ENCODE data around the gene TMEM132C.

The TMEM132C gene

DNA sequence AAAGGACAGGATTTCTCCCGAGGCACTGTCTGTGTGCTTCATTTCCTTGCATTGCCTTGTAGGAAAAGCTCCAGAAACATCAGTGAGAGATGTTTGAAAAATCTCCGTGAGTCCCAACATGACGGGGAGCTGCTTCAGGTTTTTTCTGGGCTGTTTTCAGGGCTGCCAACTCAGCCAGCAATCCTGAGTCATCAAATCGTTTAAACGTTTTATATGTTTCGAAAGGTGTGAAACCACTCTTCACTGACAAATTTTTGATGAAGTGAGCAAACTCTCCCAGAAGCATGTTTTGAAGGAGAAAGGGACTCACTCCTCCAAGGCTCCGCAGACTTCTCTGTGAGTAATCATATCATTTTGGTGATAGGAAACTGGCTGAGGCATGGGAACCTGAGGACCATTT, 240.5 kb downstream of the TMEM132C start:
- DNase-seq = no peak

DNA sequence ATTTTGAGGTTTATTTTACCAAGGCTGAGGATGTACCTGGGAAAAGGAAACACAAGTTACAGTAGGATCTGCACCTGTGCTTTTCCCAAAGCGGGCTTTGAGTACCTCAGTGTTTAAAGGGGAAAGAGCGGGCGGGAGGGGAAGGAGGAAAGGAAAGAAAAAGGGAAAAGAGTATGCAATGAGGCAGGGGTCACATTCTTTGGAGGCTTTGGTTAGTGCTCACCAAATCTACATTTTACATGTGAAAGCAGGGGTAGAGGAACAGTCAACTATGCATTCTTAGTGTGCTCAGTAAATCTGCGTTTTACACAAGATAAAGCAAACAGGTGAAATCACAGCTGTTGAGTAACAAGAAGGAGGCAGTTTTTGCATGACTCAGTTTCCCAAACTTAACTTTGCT, 242.2 kb downstream of the TMEM132C start:
- DNase-seq = no peak

DNA sequence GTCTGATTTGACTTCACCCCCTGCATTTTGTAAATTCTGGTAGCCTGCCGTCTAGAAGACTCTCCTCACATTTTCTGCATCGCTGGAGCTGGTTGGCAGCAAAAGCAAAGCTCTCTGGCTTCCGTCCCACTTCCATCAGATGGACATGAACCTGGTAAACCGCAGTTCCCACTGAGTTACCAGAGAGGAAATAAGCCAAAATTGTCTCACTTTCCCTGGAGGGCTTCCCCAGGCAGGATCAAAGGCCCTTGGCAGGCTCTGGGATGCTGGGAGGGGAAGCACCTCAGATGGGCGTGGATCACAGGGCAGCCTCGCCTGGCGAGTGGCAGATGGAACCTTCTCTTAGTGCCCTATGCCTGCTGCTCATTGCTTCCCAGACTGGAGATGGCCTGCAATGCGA, 243.5 kb downstream of the TMEM132C start:
- DNase-seq = no peak

DNA sequence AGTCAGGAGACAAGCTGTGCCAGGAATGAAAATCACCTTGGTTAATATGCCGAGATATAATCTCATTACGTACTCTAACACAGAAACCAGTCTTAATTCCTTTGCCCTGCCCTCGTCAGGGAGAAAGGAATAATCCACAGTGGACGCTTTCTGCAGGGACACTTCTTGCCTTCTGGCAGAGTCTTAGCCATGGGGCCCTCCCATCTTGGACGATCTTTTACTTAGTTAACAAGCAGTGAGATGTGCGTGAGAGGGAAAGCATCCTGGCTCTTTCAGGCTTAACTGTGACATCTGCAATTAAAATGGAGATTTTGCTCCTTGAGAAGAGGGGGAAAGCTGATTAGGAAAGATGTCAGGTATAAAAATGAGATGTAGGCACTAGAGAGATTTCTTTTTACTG, 246.4 kb downstream of the TMEM132C start:
- no peak for DNase-seq

DNA sequence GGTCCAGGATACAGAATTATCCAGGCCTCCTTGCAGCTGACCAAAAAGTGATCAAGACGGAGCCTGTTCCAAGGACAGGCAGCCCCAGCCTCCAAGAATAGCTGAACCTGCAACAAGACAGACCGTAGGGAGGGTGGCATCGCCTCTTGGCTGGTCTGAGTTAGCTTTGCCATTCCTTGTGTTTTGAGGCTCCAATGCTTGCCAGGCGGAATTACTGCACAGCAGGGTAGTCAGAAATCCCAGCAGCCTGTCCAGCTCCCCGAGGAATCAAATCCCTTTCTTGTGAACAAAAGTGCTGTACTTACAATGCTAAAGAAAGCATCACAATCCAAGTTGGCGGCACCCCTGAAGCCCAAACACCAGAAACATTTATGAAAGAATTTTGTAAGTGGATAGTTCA, 246.9 kb downstream of the TMEM132C start:
- no peak for DNase-seq

DNA sequence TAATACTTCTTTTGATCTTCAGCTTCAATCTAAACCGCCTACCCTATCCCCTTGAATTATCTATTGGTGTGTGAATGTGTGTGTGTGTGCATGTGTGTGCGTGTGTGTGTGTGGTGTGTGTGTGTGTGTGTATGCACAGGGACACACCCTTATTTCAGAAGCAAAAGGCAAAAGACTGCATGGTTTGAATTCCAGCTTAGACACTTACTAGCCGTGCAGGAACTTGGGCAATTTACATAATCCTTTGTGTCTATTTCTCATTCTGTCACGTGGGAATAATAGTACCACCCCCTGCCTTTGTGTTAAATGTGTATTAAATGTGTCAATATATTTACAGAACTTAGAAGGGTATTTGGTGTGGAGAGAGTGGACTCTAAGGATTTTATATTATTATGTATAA, 251.7 kb downstream of the TMEM132C start:
- DNase-seq = no peak

DNA sequence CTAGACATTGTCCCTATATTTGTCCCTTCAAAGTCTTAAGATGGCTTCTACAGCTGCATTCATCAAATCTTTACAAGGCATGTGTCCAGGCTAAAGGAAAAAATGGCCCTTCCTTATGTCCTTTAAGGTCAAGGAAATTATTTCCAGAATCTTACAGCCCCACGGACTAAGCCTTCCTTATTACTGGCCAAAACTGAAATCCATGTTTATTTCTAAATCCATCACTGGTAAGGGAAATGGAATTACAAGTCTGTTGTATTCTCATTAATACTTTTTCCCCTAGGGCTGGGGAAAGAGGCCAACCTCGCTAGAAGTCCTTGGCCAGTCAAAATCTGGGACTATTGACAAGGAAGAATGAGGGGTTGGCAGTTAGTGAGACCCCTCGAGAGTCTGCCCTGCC, 252.5 kb downstream of the TMEM132C start:
- DNase-seq = no peak

DNA sequence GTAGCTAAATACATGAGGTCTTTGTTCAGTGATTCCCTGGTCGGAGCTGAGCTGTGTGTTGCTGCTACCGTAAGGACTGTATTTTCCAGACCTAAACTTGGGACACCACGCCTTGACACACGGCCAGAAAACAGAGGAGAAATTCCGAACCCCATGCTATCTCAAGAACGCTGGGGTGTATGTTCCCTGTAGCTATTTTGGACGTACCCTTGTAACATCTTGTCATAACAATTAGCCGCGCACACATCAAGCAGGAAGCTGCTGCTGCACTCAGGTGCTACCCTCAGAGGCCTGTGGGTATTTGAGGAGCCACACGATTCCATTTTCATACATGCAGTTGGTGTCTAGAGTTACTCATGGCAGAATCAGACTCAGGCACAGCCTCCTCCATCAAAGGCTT, 255.0 kb downstream of the TMEM132C start:
- no peak for DNase-seq

DNA sequence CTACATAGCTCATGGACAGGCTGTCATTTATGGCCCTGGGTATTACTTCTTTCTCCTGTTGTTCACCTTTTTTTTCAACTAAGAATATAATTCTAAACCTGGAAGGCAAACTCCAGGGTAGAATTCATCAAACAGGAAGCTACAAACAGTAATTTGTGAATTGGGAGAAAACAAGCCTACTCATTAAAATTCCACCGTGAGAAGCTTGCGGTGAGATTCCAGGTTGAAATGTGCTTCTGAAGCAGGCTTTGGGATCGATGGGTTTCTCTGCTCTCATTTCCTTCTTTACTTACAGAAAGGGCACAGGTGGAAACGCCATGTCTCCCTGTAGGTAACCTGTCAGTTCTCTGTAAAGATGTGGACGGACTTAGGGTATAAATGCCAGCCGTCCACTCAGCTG, 257.5 kb downstream of the TMEM132C start:
- DNase-seq = no peak

DNA sequence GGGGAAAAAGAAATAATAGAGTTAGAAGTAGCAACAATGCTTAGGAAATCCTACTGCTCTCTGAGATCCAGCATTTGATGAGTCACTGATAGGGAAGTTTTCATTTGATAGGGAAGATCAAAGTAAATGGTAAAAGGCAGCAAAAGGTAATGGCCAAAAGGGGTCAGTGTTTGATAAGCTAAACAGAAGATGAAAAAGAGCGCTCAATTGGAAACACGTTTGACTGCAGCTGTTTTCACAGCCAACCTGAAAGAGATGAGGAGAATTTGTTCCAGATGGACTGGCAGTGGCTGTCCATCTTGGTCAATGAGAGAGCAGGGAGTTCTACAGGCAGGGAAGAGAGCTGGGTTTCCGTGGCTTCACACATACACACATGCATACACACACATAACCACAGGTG, 264.2 kb downstream of the TMEM132C start:
- DNase-seq = peak; percentile 3

DNA sequence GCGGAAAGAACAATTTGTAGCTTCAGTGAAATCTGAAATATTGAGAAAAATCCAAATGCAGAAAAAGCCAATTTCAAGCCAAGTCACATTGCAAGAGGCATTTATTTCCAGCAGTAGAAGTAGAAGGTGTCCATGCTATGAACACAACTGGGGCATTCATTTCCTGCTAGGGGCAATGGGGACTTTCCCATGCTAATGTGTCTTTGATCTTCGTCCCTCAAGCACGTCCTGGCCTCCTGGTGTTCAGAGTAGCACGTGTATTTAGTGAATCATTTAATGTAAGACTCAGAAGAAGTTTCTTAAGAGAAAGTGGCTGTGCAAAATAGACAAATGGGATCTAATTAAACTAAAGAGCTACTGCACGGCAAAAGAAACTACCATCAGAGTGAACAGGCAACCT, 267.9 kb downstream of the TMEM132C start:
- no peak for DNase-seq

DNA sequence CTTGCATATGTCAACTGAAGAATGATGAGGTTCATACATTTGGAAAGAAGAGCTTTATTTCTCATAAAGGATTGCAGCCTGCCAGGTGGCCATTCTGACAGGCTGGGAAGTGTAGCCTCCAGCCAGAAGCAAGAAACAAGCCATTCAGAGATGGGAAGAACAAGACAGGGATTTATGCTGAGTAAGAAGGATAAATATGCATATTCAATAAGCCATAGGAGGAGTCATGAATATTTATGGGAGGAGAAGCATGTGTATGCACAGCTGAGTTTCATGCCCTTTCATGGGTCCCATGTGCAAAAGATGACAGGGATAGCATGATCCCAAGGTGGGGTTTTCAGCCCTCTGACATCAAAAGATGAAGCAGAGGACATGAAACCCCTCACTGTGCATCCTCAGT, 269.8 kb downstream of the TMEM132C start:
- no peak for DNase-seq

DNA sequence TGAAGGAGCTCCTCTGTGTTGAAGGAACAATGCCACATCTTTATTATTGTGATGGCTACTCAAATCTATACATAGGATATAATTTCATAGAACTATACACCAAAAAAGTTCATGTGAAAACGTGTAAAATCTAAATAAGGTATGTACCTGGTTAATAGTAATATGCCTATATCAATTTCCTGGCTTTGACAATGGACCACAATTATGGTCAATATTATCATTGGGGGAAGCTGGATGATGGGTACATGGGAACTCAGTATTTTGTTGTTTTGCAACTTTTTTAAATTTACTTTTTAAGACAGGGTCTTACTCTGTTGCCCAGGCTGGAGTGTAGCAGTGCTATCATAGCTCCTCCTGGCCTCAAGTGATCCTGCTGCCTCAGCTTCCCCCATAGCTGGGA, 270.7 kb downstream of the TMEM132C start:
- DNase-seq = no peak

DNA sequence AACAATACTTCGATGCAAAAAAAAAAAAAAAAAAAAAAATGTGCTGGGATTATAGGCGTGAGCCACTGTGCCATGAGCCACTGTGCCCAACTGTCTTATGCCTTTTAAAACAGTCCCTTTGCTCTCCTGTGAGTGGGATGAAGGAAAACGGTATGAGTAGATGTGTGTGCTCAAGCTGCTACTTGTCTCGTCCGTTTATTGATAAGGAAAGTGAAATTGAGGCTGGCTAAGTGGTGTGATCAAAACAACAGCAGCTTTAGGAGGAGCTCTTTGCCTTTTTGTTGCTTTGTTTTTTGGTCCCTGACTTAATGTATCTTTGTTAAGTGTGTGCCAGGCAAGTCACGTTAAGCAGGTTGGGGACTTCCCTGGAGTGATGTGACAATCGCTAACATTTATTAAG, 275.9 kb downstream of the TMEM132C start:
- no peak for DNase-seq

DNA sequence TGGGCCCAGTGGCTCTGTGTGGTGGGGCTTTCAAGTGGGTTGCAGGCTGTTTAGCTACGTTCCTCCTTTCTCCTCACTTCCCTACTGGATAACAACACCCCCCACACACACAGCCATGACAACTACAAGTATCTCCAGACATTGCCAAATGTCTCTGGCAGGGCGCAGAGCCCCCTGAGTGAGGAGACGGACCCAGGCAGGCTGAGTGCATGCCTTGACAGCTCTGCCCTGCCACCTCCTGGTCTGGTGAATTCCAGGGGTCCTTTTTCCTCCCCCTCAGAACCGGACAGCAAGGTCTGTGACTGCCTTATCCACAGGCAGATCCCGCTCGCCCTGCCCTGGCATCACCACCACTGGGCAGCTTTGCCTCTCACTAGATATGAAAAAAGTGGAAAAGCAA, 276.5 kb downstream of the TMEM132C start:
- no peak for DNase-seq

DNA sequence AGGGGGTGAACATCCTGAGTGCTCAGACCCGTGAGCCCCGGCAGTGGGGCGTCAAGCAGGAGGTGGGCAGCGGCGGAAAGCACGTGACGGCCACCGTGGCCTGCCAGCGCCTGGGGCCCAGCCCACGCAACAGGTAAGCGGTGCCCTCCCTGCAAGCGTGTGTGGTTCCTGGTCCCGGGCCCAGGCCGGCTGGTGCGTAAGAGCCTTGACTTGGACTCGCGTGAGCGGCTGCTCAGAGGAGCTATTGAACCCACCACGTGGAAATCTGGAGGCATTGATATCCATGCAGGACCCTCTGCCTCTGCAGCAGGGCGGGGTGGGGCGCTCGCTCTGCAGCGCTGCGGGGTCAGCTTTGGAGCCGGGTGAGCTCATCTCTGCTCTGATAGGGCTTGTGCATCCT, 277.0 kb downstream of the TMEM132C start:
- no peak for DNase-seq

DNA sequence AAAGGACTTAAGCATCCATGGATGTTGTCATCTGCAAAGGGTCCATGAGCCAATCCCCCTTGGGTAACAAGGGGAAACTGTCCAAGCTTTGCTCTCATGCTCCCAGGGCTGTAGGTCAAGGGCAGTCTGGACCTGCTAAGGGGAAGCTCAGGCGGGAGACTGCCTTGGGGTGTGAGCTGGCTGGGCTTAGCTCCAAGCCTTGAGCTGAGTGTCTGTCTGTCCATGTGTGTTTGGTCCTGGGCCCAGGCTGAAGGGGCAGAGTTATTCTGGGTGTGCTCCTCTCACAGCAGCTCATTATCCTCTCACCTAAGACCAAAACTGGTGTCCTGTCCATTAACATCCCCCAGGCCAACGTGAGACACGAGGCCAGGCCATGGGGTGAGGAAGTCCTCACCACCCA, 282.0 kb downstream of the TMEM132C start:
- no peak for DNase-seq

DNA sequence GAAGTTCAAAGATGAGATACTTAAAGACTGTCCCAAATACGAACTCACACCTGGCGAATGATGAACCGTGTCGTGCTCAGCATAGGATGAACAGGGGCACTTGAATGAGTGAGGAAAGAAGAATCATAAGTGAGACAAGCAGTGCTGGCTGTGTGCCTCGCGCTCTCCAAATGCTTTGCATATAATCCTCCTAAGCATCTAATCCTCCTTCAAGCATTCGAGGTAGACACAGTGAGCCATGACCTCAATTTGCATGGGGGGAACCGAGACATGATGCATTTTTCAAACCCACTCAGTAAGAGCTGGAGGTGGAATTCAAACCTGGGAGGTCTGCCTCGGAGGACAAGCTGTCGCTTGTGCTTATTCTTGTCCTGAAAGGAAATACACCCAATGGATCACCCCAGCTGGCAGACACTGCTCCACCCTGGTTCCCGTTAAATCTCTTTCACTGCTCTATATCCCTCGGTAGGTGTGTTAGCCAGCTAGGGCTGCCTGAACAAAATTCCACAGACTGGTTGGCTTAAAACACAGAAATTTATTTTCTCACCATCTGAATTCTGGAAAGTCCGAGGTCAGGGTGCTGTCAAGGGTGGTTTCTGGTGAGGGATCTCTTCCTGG, 282.7 kb downstream of the TMEM132C start:
- no peak for DNase-seq

DNA sequence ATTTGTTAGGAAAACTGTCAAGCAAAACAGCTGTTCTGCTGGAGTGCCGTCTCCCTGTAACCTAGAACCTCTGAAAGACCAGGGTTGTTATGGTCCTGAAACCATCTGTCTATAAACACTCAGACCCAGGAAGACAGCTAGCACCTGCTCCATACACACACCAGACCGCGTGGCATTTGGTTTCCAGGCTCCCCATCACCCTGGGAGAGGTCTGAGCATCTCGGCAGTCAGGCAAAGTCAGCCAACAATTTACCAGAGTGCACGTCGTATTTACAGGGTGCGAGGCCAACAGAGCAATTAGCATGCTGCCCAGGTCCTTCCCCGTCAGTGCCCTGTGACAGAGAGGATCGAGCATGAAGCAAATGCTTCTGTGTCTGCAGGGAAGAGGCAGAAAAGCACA, 284.3 kb downstream of the TMEM132C start:
- DNase-seq = no peak

DNA sequence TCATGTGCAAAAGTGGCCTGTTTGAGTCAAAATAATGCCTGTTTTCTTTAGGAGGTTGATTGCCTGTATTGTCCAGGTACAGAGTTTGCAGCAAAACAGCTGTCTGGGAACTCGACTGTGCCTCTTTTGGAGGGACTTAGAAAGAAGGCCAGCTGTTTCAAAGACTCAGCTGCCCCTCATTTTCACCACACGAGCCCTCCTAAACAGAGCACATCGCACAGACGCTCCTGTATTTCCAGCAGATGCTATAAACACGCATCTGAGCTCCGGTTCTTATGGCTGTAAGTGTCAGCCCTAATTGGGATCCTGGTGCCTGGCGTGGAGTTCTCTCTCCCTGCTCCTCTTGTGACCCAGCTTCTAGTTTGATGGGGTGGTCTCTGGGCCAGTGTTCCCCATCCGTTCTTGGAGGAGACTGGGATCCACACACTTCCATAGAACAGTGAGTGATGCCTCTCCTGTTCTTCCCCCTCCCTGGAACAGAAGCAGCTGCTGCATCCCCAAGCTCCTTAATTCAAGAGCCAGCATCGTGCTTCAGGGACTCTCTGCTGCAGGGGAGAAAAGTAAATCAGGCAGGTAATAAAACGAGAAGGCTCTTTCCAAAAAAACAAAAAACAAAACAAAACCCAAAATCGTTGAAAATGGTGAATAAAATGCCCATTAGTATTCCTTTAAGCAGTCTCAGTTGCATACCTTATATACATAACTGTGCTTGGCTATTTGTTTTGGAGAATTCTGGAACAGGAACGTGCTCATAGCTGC, 287.8 kb downstream of the TMEM132C start:
- DNase-seq = no peak

DNA sequence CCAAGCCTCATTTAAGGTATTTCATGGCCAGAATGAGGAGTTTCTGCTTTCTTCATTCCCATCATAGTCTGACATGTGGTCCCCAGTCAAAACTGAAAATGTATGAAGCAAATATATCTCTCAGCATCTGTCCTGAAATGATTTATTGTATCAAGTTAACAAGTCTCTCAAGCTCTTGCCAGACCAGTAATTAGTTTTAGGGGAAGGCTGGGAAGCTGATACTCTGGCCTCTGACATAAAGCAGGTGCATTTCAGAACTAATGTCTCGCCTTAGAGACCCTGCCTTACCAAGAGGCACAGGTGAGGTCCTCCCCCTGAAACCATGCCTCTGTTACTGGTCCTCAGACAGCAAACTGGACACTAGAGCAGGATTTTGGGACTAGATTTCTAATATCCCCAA, 290.3 kb downstream of the TMEM132C start:
- no peak for DNase-seq

DNA sequence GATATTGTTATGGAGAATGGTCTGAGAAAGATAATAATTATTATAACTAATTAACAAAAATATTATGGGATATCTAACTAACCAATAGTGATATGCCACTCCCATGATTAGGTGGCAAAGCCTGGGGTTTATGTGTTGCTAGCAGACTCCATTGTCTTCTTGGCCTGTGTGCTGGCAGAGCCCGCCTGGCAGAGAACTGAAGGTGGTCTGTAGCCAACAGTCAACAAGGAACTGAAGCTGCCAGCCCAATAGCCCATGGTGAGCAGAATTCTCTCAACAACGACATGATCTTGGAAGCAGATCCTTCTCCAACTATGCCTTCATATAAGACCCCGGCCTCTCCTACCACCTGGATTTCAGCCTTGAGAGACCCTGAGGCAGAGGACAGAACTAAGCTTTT, 298.0 kb downstream of the TMEM132C start:
- no peak for DNase-seq

DNA sequence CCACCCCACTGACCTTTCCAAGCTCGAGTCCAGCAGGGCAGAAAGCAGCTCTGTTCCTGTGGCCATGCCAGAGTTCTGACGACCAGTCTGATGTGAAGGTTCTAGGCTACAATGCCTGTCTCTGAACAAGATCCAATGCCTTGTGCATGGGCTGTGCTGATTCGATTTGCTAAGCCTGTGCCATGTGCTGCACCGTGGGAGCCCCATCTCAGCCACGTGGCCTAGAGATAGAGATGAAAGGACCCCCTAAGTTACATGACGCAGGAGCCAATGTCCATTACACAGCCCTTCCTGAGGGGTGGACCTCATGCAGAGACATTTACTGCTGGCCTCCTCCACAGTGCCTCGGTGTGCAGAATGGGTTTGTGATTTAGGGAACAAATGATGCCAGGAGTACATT, 300.8 kb downstream of the TMEM132C start:
- DNase-seq = no peak

DNA sequence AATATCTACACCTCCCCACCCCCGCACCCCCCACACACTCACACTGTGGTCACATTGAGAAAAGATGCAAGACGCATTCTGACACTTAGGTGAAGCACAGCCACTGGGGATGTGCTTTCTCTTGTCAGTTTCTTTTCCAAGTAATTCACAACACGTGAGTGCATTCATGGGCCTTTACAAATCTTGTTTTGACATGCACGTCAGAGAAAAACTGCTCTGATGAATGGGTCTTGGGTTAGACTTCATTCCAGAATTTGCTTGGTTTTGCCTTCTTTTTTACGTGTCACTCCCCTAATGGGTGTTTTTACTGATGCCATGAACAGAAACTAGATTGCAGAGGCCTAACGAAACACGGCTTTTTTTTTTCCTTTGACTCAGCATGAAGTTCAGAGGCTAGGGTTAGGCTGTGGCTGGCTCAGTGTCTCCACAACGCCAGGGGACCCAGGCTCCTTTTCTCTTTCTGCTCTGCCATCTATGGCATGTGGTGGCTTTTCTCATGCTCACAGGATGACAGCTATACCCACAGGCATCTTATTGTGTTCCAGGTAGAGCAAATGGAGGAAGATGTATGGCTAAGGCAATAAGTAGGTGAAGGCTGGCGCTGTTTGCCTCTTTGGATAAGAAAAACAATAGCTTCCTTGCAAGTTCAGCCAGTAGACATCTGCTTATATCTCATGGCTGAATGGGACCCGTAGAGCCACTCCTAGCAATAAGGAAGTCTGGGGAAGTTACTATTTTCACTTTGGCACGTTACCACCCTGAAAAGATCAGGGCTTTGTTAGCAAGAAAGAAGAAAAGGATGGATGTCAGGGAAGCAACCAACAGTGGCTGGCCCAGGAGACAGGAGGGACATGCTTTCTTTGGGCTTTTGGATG, 303.5 kb downstream of the TMEM132C start:
- DNase-seq = no peak

All from OCI-M1 (cell line).